Neural cell (in vitro differentiated cells): ENCODE results near the gene SHMT1. TPM values are rescaled to one million over a fixed set of nuclear protein-coding genes. Genes with fewer than 3 reads are reported as not detected.

Source experiments
- H2AFZ ChIP-seq: fragments of 200-600, 300-800 bp; sonication (generic), shearing (Covaris generic); 2 replicates; pipeline ENCODE4 v1.6.0; 2014; ENCODE audit warnings: low read depth, mild to moderate bottlenecking, antibody characterized with exemption, low read length, moderate library complexity
- H3F3A ChIP-seq: fragments of 200-600 bp; shearing (Covaris generic); 2 replicates; pipeline ENCODE4 v1.6.1; 2016; ENCODE audit warnings: mild to moderate bottlenecking, moderate library complexity, mixed read lengths, antibody characterized with exemption, low read length; ENCODE audit not compliant: insufficient read depth, poor library complexity, severe bottlenecking
- H3K27ac ChIP-seq: fragments of 200-600, 300-800 bp; sonication (generic), shearing (Covaris generic); 2 replicates; pipeline ENCODE4 v1.5.1; 2014; ENCODE audit warnings: mild to moderate bottlenecking, low read length, moderate library complexity
- H3K27me3 ChIP-seq: fragments of 300-800, 200-600 bp; sonication (generic), shearing (Covaris generic); 2 replicates; pipeline ENCODE4 v1.6.0; 2014; ENCODE audit warnings: mild to moderate bottlenecking, low read depth, low read length, moderate library complexity; ENCODE audit not compliant: insufficient read depth
- H3K36me3 ChIP-seq: fragments of 300-800, 200-600 bp; sonication (generic), shearing (Covaris generic); 2 replicates; pipeline ENCODE4 v1.5.1; 2014; ENCODE audit warnings: mild to moderate bottlenecking, antibody characterized with exemption, low read length, moderate library complexity; ENCODE audit not compliant: insufficient read depth
- H3K4me2 ChIP-seq: fragments of 300-800, 200-600 bp; sonication (generic), shearing (Covaris generic); 2 replicates; pipeline ENCODE4 v1.6.0; 2014; ENCODE audit warnings: mild to moderate bottlenecking, low read length
- H3K4me3 ChIP-seq: fragments of 300-800, 200-600 bp; sonication (generic), shearing (Covaris generic); 2 replicates; pipeline ENCODE4 v1.5.1; 2014; ENCODE audit warnings: mild to moderate bottlenecking, low read length, moderate library complexity
- H3K79me2 ChIP-seq: fragments of 200-600 bp; shearing (Covaris generic); replicated peaks from 2 replicates; pipeline ENCODE4 v1.6.0; 2014; ENCODE audit warnings: mild to moderate bottlenecking, low read length, moderate library complexity; ENCODE audit not compliant: insufficient read depth
- H3K9ac ChIP-seq: fragments of 300-800, 200-600 bp; sonication (generic), shearing (Covaris generic); 2 replicates; pipeline ENCODE4 v1.6.1; 2016; ENCODE audit warnings: mild to moderate bottlenecking, low read length, mixed read lengths
- H3K9me2 ChIP-seq: fragments of 200-600 bp; shearing (Covaris generic); 2 replicates; pipeline ENCODE4 v1.6.1; 2016; ENCODE audit warnings: mild to moderate bottlenecking, low read length, mixed read lengths; ENCODE audit not compliant: insufficient read depth
- H3K9me3 ChIP-seq: fragments of 200-600, 300-800 bp; sonication (generic), shearing (Covaris generic); 2 replicates; pipeline ENCODE4 v1.6.1; 2016; ENCODE audit warnings: mild to moderate bottlenecking, mixed run types, low read length, moderate library complexity, mixed read lengths
- H4K20me1 ChIP-seq: fragments of 200-600 bp; shearing (Covaris generic); 2 replicates; pipeline ENCODE4 v1.6.1; 2016; ENCODE audit warnings: mild to moderate bottlenecking, mixed run types; ENCODE audit not compliant: insufficient read depth
- CTCF ChIP-seq: fragments of 450-650 bp; IDR thresholded peaks from 2 replicates; pipeline ENCODE4 v1.5.1; 2014; ENCODE audit warnings: antibody characterized with exemption, mild to moderate bottlenecking, moderate library complexity; ENCODE audit not compliant: poor library complexity, severe bottlenecking
- EP300 ChIP-seq: fragments of 450-650 bp; conservative IDR thresholded peaks from 2 replicates; pipeline ENCODE4 v1.6.1; 2014; ENCODE audit warnings: antibody characterized with exemption, mild to moderate bottlenecking, moderate library complexity; ENCODE audit not compliant: poor library complexity, severe bottlenecking
- EZH2 ChIP-seq: fragments of 200-600, 300-800 bp; shearing (Covaris generic), sonication (generic); IDR thresholded peaks from 2 replicates; pipeline ENCODE4 v1.6.1; 2014; ENCODE audit warnings: antibody characterized with exemption, low read length, borderline replicate concordance, mild to moderate bottlenecking; ENCODE audit not compliant: insufficient read depth, poor library complexity, severe bottlenecking
- POLR2AphosphoS5 ChIP-seq: IDR thresholded peaks from 2 replicates; pipeline ENCODE4 v1.6.1; 2012
- RAD21 ChIP-seq: fragments of 450-650 bp; conservative IDR thresholded peaks from 2 replicates; pipeline ENCODE4 v1.6.1; 2014; ENCODE audit warnings: antibody characterized with exemption, mild to moderate bottlenecking, moderate library complexity
- REST ChIP-seq: IDR thresholded peaks from 2 replicates; pipeline ENCODE4 v1.6.1; 2012; ENCODE audit warnings: borderline replicate concordance
- SMC3 ChIP-seq: fragments of 450-650 bp; conservative IDR thresholded peaks from 2 replicates; pipeline ENCODE4 v1.6.1; 2014; ENCODE audit warnings: antibody characterized with exemption, mild to moderate bottlenecking, moderate library complexity; ENCODE audit not compliant: poor library complexity
- TAF1 ChIP-seq: IDR thresholded peaks from 2 replicates; pipeline ENCODE4 v1.6.1; 2012; ENCODE audit warnings: low read depth
- polyA plus RNA-seq: library from polyadenylated mRNA; depleted of rRNA; stranded (reverse); fragments of >200 nt; gene quantifications from 2 replicates; pipeline ENCODE4 v1.2.3, GENCODE V29; 2014

The SHMT1 gene
- polyA plus RNA-seq, 1 donor from 2014 or later: 4.5 TPM

DNA sequence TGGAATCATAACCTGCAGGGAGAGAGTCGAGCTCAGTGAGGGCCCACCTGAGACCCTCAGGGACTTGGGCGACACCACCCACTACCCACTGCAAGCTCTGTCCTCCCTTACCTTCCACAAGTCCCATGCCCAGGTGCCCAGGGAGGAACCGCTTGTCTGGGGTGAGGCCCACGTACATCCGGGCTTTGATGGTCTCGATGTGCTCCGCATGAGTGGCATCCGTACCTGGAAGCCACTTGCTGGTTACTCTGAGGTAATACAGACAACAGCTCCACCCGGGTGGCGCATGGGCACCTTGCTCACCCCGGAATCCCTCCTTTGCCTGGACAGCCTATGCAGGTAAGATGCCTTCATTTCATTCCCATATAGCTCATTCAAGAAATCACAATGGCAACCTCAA, 78.1 kb downstream of the SHMT1 start:
- no peak overlapping the region for H3K27ac ChIP-seq
- no peak overlapping the region for H3K4me3 ChIP-seq
- no peak for TF ChIP-seq EZH2
- TF ChIP-seq EP300: no peak
- TF ChIP-seq TAF1: no peak
- no peak for TF ChIP-seq POLR2AphosphoS5
- TF ChIP-seq CTCF: no peak
- no peak for TF ChIP-seq REST
- TF ChIP-seq RAD21: no peak
- H3K36me3 ChIP-seq: no peaks in the 10 kb centered on the region
- H3K9me2 ChIP-seq: no peaks in the 10 kb centered on the region
- H3F3A ChIP-seq: no peaks in the 10 kb centered on the region
- no peaks in the 10 kb centered on the region for H4K20me1 ChIP-seq
- H3K9ac ChIP-seq: no peak overlapping the region
- no peak overlapping the region for H2AFZ ChIP-seq
- H3K79me2 ChIP-seq: no peaks in the 10 kb centered on the region
- H3K4me2 ChIP-seq: no peak overlapping the region
- no peaks in the 10 kb centered on the region for H3K27me3 ChIP-seq
- H3K9me3 ChIP-seq: no peaks in the 10 kb centered on the region

DNA sequence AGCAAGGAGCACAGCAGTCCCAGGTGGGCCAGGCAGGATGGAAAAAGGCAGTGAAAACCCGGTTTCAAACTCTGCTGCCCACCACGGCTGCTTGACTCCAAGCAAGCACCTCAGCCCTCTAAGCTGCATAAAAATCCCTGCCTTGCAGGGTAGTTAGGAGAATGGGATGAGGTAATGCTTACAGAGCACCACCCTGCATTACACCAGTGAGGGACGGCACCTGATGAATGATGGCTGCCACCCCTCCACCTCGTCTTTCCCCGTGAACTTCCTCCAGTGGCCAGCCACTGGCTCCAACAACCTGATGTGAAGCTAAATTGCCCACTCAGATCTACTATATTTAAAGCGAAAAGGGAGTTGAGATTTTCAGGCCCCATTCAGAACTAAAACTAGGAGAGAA, 81.6 kb downstream of the SHMT1 start:
- Histone ChIP-seq H3F3A (no peaks in the 10 kb centered on the region), H3K79me2 (no peaks in the 10 kb centered on the region), H2AFZ (no peak overlapping the region), H3K27ac (no peak overlapping the region), H3K9me3 (no peaks in the 10 kb centered on the region), H3K36me3 (no peaks in the 10 kb centered on the region), H3K9ac (no peak overlapping the region), H4K20me1 (no peaks in the 10 kb centered on the region), H3K4me3 (no peak overlapping the region), H3K4me2 (no peak overlapping the region), H3K27me3 (no peaks in the 10 kb centered on the region), H3K9me2 (no peaks in the 10 kb centered on the region)
- no peak for TF ChIP-seq REST
- TF ChIP-seq SMC3: no peak
- no peak for TF ChIP-seq TAF1
